Adrenal gland (tissue), 12 donors: ENCODE data around the gene TOGARAM2. TPM values are rescaled to one million over a fixed set of nuclear protein-coding genes. Genes with fewer than 3 reads are reported as not detected.

Source experiments
- polyA plus RNA-seq, 3 donors: library from polyadenylated mRNA; stranded (reverse); fragments of 200-250 nt in 2 of 3; fragments of 350-450 nt in 1 of 3; fragmentation: Illumina TruSeq in 1 of 3; extraction: RNeasy Lipid Tissue Mini Kit (QIAGEN cat#74804) in 1 of 3; gene quantifications; one replicate each; pipeline ENCODE4 v1.2.3, GENCODE V29; 2013 to 2014
- small RNA-seq, 2 donors: library from RNA; depleted of rRNA; stranded (forward); fragments of <200 nt; gene quantifications; one replicate each; pipeline ENCODE3, GENCODE V24; 2016
- total RNA-seq, 9 donors: library from RNA; depleted of rRNA in 4 of 9; stranded (reverse); fragments of >200 nt in 4 of 9; fragments of 120-200 nt in 1 of 9; fragmentation: NEBNext Ultra II Directional in 1 of 9; extraction: Animal tissue kit (Norgen Biotek cat#: 25700) in 1 of 9; gene quantifications; one replicate each; pipeline versions ENCODE4 v1.1.0 to v1.2.4, GENCODE V29; 2013 to 2023
- donor health status: healthy with polysubstance abuse.
- donor health status: Bipolar disorder and iron deficiency.
- donor health status: DM: yes; HTN: yes; CAD: no.
- donor health status: DM: no; HTN: no; CAD: no.
- donor health status: DM: no; HTN: no; CAD: no.
- donor health status: DM: yes; HTN: yes; CAD: no.

The TOGARAM2 gene
- total and polyA plus RNA-seq, 12 donors: under 0.01 to 26.4 (median 1.1) TPM

Small RNA genes within 50 kb of the gene (small RNA-seq; reads per million reads assigned to genes)
- gene RF00019: 0 reads per million in 2 donors

Other genes starting within 250 kb of the TOGARAM2 start
- gene PPP1CB, start 229.5 kb upstream of the TOGARAM2 start, total RNA-seq: 100 to 1,000 TPM in 8 of 9 donors, 10 to 100 TPM in 1; 89.4 to 272 (median 223) TPM
- 100 to 1,000 TPM in 1 of 3 donors, 10 to 100 TPM in 2; 46.7 to 174 (median 56.1) TPM for gene PPP1CB, start 229.5 kb upstream of the TOGARAM2 start, polyA plus RNA-seq
- 1 to 10 TPM in 1 of 9 donors, under 1 TPM in 6, not detected in 2; 0.26 to 1.7 (median 0.30) TPM for gene SPDYA, start 170.5 kb upstream of the TOGARAM2 start, total RNA-seq
- gene SPDYA, start 170.5 kb upstream of the TOGARAM2 start, polyA plus RNA-seq: 1 to 10 TPM in 1 of 3 donors, under 1 TPM in 2; 0.13 to 1.9 (median 0.24) TPM
- 10 to 100 TPM in 8 of 9 donors, 1 to 10 TPM in 1; 8.9 to 29.6 (median 16.3) TPM for gene TRMT61B, start 111.0 kb upstream of the TOGARAM2 start, total RNA-seq
- 10 to 100 TPM; 25.5 to 52.7 (median 37.7) TPM for gene TRMT61B, start 111.0 kb upstream of the TOGARAM2 start, polyA plus RNA-seq
- gene WDR43, start 86.6 kb upstream of the TOGARAM2 start, total RNA-seq: 10 to 100 TPM; 11.5 to 69.8 (median 32.4) TPM
- gene WDR43, start 86.6 kb upstream of the TOGARAM2 start, polyA plus RNA-seq: 10 to 100 TPM in 1 of 3 donors, 1 to 10 TPM in 2; 7.2 to 56.8 (median 9.9) TPM
- under 1 TPM in 1 of 9 donors, not detected in 8; 0.17 TPM for gene PCARE, start 93.2 kb downstream of the TOGARAM2 start, total RNA-seq
- gene PCARE, start 93.2 kb downstream of the TOGARAM2 start, polyA plus RNA-seq: under 1 TPM; 0.02 to 0.08 (median 0.03) TPM
- gene CLIP4, start 134.1 kb downstream of the TOGARAM2 start, total RNA-seq: 10 to 100 TPM; 13.2 to 30.5 (median 21.4) TPM
- 10 to 100 TPM in 1 of 3 donors, 1 to 10 TPM in 2; 6.1 to 12.3 (median 7.3) TPM for gene CLIP4, start 134.1 kb downstream of the TOGARAM2 start, polyA plus RNA-seq